Colon (tissue), 2 donors: ENCODE measurements around the gene NOTCH2.

Experiments
- FAIRE-seq: peaks from 2 replicates; lab custom pipeline; 2012; peaks lifted over from hg19 to GRCh38; lab: Jason Lieb, UNC
- donor health status: control.
- donor health status: control.

Gene NOTCH2

GRCh38 chr1:119906927-119907652, 162.4 kb downstream of the NOTCH2 start:
- FAIRE-seq, result no peak

- FAIRE-seq, result no peak
These were observed 166.0 kb downstream of the NOTCH2 start for GRCh38 chr1:119903443-119903835.

- FAIRE-seq, result no peak
These were observed 166.6 kb downstream of the NOTCH2 start for GRCh38 chr1:119902775-119903442.

GRCh38 chr1:119898981-119899720, 170.3 kb downstream of the NOTCH2 start:
- no peak for FAIRE-seq

- no peak for FAIRE-seq
These were observed 170.9 kb downstream of the NOTCH2 start for GRCh38 chr1:119898530-119898929.

GRCh38 chr1:119896303-119896702, 173.2 kb downstream of the NOTCH2 start, which contains the start of gene ADAM30:
TSS of gene ADAM30 (minus strand) at chr1:119896515. CDS start at chr1:119896336, 179 bp downstream.
- FAIRE-seq, result no peak

- no peak for FAIRE-seq
These were observed 174.4 kb downstream of the NOTCH2 start for GRCh38 chr1:119895102-119895501.

GRCh38 chr1:119893827-119894700, 175.4 kb downstream of the NOTCH2 start:
- no peak for FAIRE-seq

- no peak for FAIRE-seq
These were observed 176.1 kb downstream of the NOTCH2 start for GRCh38 chr1:119893238-119893791.

GRCh38 chr1:119891386-119891785, 178.1 kb downstream of the NOTCH2 start:
- FAIRE-seq, result no peak

GRCh38 chr1:119888476-119888875, 181.0 kb downstream of the NOTCH2 start:
- no peak for FAIRE-seq

GRCh38 chr1:119887427-119887826, 182.0 kb downstream of the NOTCH2 start:
- FAIRE-seq, result no peak

- FAIRE-seq, result no peak
These were observed 183.3 kb downstream of the NOTCH2 start for GRCh38 chr1:119885903-119886783.

GRCh38 chr1:119884711-119885110, 184.8 kb downstream of the NOTCH2 start:
- FAIRE-seq, result no peak

GRCh38 chr1:119883826-119884225, 185.6 kb downstream of the NOTCH2 start:
- FAIRE-seq, result no peak

GRCh38 chr1:119882132-119883049, 187.1 kb downstream of the NOTCH2 start:
- FAIRE-seq, result no peak

- FAIRE-seq, result no peak
These were observed 189.7 kb downstream of the NOTCH2 start for GRCh38 chr1:119879510-119880434.

GRCh38 chr1:119878171-119878570, 191.3 kb downstream of the NOTCH2 start:
- FAIRE-seq, result no peak
